ENCODE measurements around the gene CAPN5.
A peak's percentile ranks its signal among the peaks of the same experiment; 100 is the strongest.

The CAPN5 gene

DNA sequence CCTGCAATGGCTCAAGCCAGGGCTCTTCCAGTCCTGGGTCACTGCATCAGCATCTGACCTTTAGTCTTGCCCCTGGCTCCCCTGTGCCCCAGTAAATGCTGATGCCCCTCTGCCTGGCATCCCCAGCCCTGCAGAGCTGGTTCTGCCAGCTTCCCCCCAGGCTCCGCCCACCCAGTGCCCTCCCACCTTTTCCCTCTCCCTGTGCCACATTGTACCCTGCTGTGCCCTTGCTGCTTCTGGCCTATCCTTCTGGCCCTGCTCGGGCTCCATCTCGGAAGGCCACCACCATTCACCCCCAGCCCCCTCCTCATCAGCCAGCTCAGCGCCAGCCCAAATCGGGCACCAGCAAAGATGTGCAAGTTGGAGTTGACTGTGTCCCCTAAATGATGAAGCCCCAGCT lies 7.4 kb downstream of the CAPN5 start:
- no peak overlapping the region for H3K4me3 ChIP-seq (ENCODE audit: low read depth, low read length)
- TF ChIP-seq, protein P1, sequence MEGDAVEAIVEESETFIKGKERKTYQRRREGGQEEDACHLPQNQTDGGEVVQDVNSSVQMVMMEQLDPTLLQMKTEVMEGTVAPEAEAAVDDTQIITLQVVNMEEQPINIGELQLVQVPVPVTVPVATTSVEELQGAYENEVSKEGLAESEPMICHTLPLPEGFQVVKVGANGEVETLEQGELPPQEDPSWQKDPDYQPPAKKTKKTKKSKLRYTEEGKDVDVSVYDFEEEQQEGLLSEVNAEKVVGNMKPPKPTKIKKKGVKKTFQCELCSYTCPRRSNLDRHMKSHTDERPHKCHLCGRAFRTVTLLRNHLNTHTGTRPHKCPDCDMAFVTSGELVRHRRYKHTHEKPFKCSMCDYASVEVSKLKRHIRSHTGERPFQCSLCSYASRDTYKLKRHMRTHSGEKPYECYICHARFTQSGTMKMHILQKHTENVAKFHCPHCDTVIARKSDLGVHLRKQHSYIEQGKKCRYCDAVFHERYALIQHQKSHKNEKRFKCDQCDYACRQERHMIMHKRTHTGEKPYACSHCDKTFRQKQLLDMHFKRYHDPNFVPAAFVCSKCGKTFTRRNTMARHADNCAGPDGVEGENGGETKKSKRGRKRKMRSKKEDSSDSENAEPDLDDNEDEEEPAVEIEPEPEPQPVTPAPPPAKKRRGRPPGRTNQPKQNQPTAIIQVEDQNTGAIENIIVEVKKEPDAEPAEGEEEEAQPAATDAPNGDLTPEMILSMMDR (IDR thresholded peaks at IDR 0.05; ENCODE audit: insufficient read depth, low read depth, low read length, missing control alignments), result no peak
- no peak for DNase-seq (ENCODE audit: low read depth)

DNA sequence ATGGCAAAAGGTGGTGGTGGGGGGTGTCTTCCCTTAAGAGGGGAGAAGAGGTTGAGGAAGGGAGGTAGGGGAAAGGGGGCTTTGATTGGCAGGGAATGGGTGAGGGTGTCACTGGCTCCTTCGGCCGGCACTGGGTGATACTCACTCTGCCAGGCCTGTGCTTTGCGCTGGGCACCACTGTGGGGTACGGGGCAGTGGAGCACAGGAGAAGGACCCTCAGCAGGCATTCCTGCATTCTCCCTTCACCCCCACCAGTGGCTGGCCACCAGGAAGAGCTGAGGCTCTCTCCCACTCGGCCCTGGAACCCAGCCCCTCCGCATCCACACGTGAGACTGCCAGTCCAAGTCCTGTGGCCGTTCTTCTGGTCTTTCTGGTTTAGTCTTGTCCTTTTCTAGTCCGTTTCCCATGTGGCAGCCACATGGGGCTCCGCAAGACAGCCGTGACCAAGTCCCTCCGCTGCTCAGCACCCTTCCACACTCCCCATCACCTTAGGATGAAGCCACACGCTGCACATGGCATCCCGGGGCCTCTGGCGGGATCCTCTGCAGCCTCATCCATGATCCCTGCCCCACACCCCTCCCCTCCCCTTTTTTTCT lies 8.0 kb downstream of the CAPN5 start:
- TF ChIP-seq, protein P1 (IDR thresholded peaks at IDR 0.05; ENCODE audit: insufficient read depth, low read depth, low read length, missing control alignments), result no peak
- H3K4me3 ChIP-seq (ENCODE audit: low read depth, low read length), result no peak overlapping the region
- DNase-seq (ENCODE audit: low read depth), result no peak

DNA sequence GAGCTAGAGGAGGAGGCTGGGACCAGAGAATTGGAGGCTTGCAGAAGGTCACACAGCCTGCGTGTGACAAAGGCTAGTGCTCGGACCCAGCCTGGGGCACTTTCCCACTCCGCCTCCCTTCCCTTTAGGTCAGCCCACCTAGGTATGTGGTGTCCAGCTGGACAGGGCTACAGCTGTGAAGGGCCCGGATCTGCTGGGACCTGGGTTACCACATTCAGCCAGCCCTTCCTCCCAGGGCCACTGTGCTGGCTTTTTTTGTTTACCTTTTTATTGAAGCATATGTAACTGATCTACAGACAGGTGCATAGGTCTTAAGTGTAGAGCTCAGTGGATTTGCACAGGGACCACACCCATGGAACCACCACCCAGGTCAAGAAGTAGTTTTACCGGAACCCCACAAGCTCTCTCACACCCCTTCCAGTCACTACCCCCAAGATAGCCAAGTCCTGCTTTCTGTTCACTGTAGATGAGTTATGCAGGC lies 8.7 kb downstream of the CAPN5 start:
- TF ChIP-seq, protein P1 (IDR thresholded peaks at IDR 0.05; ENCODE audit: insufficient read depth, low read depth, low read length, missing control alignments), result no peak
- no peak for DNase-seq (ENCODE audit: low read depth)
- no peak overlapping the region for H3K4me3 ChIP-seq (ENCODE audit: low read depth, low read length)

DNA sequence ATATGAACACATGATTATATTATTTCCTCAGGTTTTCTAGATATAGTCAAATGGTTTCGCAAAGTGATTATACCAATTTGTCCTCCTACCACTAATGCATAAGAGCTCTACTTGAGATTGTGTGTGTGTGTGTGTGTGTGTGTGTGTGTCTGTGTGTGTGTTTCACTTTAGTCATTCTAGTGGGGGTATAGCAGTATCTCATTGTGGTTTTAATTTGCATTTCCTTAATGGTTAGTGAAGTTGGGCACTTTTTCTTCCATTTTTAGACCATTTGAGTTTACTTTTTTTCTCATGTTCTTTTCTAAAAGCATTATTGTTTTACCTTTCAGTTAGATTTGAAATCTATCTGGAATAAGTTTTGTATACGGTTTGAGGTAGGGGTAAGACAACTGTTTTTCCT lies 12.9 kb downstream of the CAPN5 start:
- H3K4me3 ChIP-seq (ENCODE audit: low read depth, low read length), result no peak overlapping the region
- TF ChIP-seq, protein P1 (IDR thresholded peaks at IDR 0.05; ENCODE audit: insufficient read depth, low read depth, low read length, missing control alignments), result no peak
- DNase-seq (ENCODE audit: low read depth), result peak; percentile 38

DNA sequence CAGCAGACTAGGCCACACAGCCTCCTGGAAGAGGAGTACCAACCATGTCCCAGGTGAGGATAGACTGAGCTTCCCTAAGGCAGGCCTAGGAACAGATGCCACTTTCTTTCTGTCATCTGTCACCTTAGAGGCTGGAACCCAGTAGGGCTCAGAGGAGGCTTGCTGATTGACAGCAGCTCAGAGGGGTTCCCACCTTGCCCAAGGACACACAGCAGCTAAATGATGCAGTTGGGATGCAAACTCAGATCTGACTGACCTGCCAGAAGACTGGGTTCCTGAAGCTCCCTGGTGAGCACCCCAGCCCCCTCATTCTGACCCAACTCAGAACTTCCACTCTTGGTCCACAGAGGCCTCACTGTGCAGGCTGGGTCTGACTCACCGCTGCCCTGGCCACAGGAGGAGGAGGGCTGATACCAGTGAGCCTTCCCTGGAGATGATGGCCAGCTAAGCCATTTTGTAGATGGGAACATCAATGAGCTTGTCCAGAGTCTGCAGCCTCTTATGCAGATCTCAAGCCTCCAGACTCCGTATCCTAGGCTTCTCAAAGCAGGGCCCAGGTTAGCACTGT lies 14.0 kb downstream of the CAPN5 start:
- TF ChIP-seq, protein P1 (IDR thresholded peaks at IDR 0.05; ENCODE audit: insufficient read depth, low read depth, low read length, missing control alignments), result no peak
- no peak for DNase-seq (ENCODE audit: low read depth)

DNA sequence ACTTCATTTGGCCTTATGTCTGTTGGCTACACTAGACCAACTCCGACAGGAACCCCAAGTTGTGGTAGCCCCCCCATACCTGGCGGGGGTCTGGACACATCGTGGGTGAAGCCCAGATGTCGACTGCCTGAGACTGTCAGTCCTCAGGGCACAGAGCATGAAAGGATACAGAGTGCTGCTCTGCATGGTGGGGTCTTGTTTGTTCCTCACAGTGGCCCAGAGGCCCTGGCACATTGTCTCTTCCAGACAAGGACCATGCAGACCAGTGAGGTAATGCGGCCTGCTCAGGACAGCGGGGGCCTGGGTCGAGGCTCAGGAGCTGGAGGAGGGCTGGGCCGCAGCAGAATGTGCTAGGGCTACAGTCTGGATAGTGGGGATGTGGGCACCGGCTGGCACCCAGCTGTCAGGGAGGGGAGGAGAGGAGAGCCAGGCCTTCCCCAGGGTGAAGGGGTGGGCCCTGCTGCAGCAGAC lies 14.6 kb downstream of the CAPN5 start:
- TF ChIP-seq, protein P1 (IDR thresholded peaks at IDR 0.05; ENCODE audit: insufficient read depth, low read depth, low read length, missing control alignments), result no peak
- H3K4me3 ChIP-seq (ENCODE audit: low read depth, low read length), result no peak overlapping the region
- DNase-seq (ENCODE audit: low read depth), result no peak

More for the DNA sequence above, 14.0 kb downstream of the CAPN5 start:
- H3K4me3 ChIP-seq (ENCODE audit: low read depth, low read length), result no peak overlapping the region
